MM.1S (cell line): ENCODE measurements around the gene NFKB2.

ENCODE experiments used
- DNase-seq: peaks from one replicate; pipeline ENCODE4 v3.0.0-alpha.2; 2015
- H2AFZ ChIP-seq: fragments of 300-600 bp; sonication (generic); 2 replicates; pipeline ENCODE4 v1.6.0; 2016; ENCODE audit warnings: antibody characterized with exemption, low read length
- H3F3A ChIP-seq: fragments of 300-600 bp; sonication (generic); 2 replicates; pipeline ENCODE4 v1.6.1; 2016; ENCODE audit warnings: mild to moderate bottlenecking, antibody characterized with exemption, low read length, moderate library complexity, mixed read lengths; ENCODE audit not compliant: insufficient read depth
- H3K27ac ChIP-seq: fragments of 300-600 bp; sonication (generic); 2 replicates; pipeline ENCODE4 v1.5.1; 2016; ENCODE audit warnings: mild to moderate bottlenecking, low read length
- H3K27me3 ChIP-seq: fragments of 300-600 bp; sonication (generic); replicated peaks from 2 replicates; pipeline ENCODE4 v1.6.0; 2016; ENCODE audit warnings: low read length; ENCODE audit not compliant: insufficient read depth
- H3K36me3 ChIP-seq: fragments of 300-600 bp; sonication (generic); replicated peaks from 2 replicates; pipeline ENCODE4 v1.6.1; 2016; ENCODE audit warnings: mild to moderate bottlenecking, low read length, mixed read lengths; ENCODE audit not compliant: insufficient read depth
- H3K4me1 ChIP-seq: fragments of 300-600 bp; sonication (generic); 2 replicates; pipeline ENCODE4 v1.6.1; 2016; ENCODE audit warnings: low read length, mixed read lengths
- H3K4me2 ChIP-seq: fragments of 300-600 bp; sonication (generic); 2 replicates; pipeline ENCODE4 v1.6.0; 2016; ENCODE audit warnings: low read depth, low read length
- H3K4me3 ChIP-seq: fragments of 300-600 bp; sonication (generic); 2 replicates; pipeline ENCODE4 v1.5.1; 2016; ENCODE audit warnings: low read length, mixed read lengths
- H3K79me2 ChIP-seq: fragments of 300-600 bp; sonication (generic); 2 replicates; pipeline ENCODE4 v1.6.1; 2016; ENCODE audit warnings: mixed run types, low read length, mixed read lengths
- H3K9ac ChIP-seq: fragments of 300-600 bp; sonication (generic); 2 replicates; pipeline ENCODE4 v1.6.1; 2016; ENCODE audit warnings: low read length, mixed read lengths
- H3K9me2 ChIP-seq: fragments of 300-600 bp; sonication (generic); replicated peaks from 2 replicates; pipeline ENCODE4 v1.6.1; 2016; ENCODE audit warnings: mild to moderate bottlenecking, low read length, mixed read lengths; ENCODE audit not compliant: insufficient read depth
- H3K9me3 ChIP-seq: fragments of 300-600 bp; sonication (generic); replicated peaks from 2 replicates; pipeline ENCODE4 v1.6.1; 2016; ENCODE audit warnings: mild to moderate bottlenecking, low read length, mixed read lengths; ENCODE audit not compliant: insufficient read depth
- H4K20me1 ChIP-seq: fragments of 300-600 bp; sonication (generic); 2 replicates; pipeline ENCODE4 v1.6.1; 2016; ENCODE audit warnings: mild to moderate bottlenecking, low read length, moderate library complexity, mixed read lengths; ENCODE audit not compliant: insufficient read depth
- CTCF ChIP-seq: fragments of 300-600 bp; sonication (generic); IDR thresholded peaks from 2 replicates; pipeline ENCODE4 v1.5.1; 2016; ENCODE audit warnings: antibody characterized with exemption, low read length, mixed read lengths
- EZH2 ChIP-seq: fragments of 300-600 bp; sonication (generic); optimal IDR thresholded peaks from 2 replicates; pipeline ENCODE3; 2017; ENCODE audit warnings: low read depth, mild to moderate bottlenecking, antibody characterized with exemption, low read length, mixed read lengths
- EZH2phosphoT487 ChIP-seq: fragments of 300-600 bp; sonication (generic); IDR thresholded peaks from 2 replicates; pipeline ENCODE4 v1.6.1; 2018; ENCODE audit warnings: antibody characterized with exemption, low read length

NFKB2 gene

GRCh38 chr10:102410429-102411073 is 15.0 kb downstream of the NFKB2 start:
- Histone ChIP-seq H3K27me3 (peaks cover 83% of the 10 kb centered on the region), H3K27ac (no peak overlapping the region), H3K9ac (no peak overlapping the region), H3K36me3 (no peaks in the 10 kb centered on the region), H3K79me2 (no peaks in the 10 kb centered on the region), H3K4me2 (no peak overlapping the region), H3K9me3 (no peaks in the 10 kb centered on the region), H4K20me1 (no peaks in the 10 kb centered on the region), H3K4me1 (no peaks in the 10 kb centered on the region), H2AFZ (no peak overlapping the region), H3K4me3 (no peak overlapping the region), H3K9me2 (no peaks in the 10 kb centered on the region), H3F3A (no peaks in the 10 kb centered on the region)
- no peak for DNase-seq
- no peak for TF ChIP-seq EZH2phosphoT487
- TF ChIP-seq CTCF = no peak
- no peak for TF ChIP-seq EZH2

- no peaks in the 10 kb centered on the region for H3K4me1 ChIP-seq
- no peak overlapping the region for H3K9ac ChIP-seq
- H3K9me2 ChIP-seq = no peaks in the 10 kb centered on the region
- no peak overlapping the region for H3K4me2 ChIP-seq
- no peaks in the 10 kb centered on the region for H3K9me3 ChIP-seq
- no peak overlapping the region for H3K4me3 ChIP-seq
- H3K36me3 ChIP-seq = no peaks in the 10 kb centered on the region
- H3F3A ChIP-seq = no peaks in the 10 kb centered on the region
- no peaks in the 10 kb centered on the region for H3K79me2 ChIP-seq
- H4K20me1 ChIP-seq = no peaks in the 10 kb centered on the region
- no peak for DNase-seq
- no peak overlapping the region for H3K27ac ChIP-seq
- peaks cover 94% of the 10 kb centered on the region for H3K27me3 ChIP-seq
- H2AFZ ChIP-seq = no peak overlapping the region
- TF ChIP-seq CTCF (no peak), EZH2phosphoT487 (no peak), EZH2 (no peak)
Observed at GRCh38 chr10:102411341-102412255, 16.1 kb downstream of the NFKB2 start.

- H3K9me3 ChIP-seq = no peaks in the 10 kb centered on the region
- no peak overlapping the region for H2AFZ ChIP-seq
- no peak overlapping the region for H3K27ac ChIP-seq
- H3K79me2 ChIP-seq = no peaks in the 10 kb centered on the region
- H3K4me1 ChIP-seq = no peaks in the 10 kb centered on the region
- H3K9ac ChIP-seq = no peak overlapping the region
- no peak overlapping the region for H3K4me3 ChIP-seq
- DNase-seq = no peak
- H3K4me2 ChIP-seq = no peak overlapping the region
- H3K27me3 ChIP-seq = peaks cover 97% of the 10 kb centered on the region
- no peaks in the 10 kb centered on the region for H3K9me2 ChIP-seq
- TF ChIP-seq CTCF (no peak), EZH2 (no peak), EZH2phosphoT487 (no peak)
- no peaks in the 10 kb centered on the region for H4K20me1 ChIP-seq
- no peaks in the 10 kb centered on the region for H3K36me3 ChIP-seq
- H3F3A ChIP-seq = no peaks in the 10 kb centered on the region
Observed at GRCh38 chr10:102412293-102412692, 16.8 kb downstream of the NFKB2 start.
